GM21390 (cell line): ENCODE results near the gene FXYD1.
"Not testable (repeated sequence)": the region's sequence is repeated elsewhere in the genome, so short reads cannot be mapped to it uniquely, and the experiment has no call there.

ENCODE experiments used
- ATAC-seq: cut with Tn5 transposase; IDR thresholded peaks from one replicate; pipeline ENCODE4 v1.9.1; 2021; ENCODE audit not compliant: unreplicated experiment

The FXYD1 gene

GRCh38 chr19:35138305-35138892 lies at the start of gene FXYD1:
FXYD1 (plus strand) TSS chr19:35138824; CDS start chr19:35140080, 1,256 bp downstream.
- ATAC-seq = no peak

GRCh38 chr19:35089554-35089953 lies 49.1 kb upstream of the FXYD1 start:
- no peak for ATAC-seq

GRCh38 chr19:35090160-35090505 lies 48.5 kb upstream of the FXYD1 start:
- no peak for ATAC-seq

- no peak for ATAC-seq
Observed at GRCh38 chr19:35090506-35091214, 48.0 kb upstream of the FXYD1 start.

- ATAC-seq = no peak
Observed at GRCh38 chr19:35093430-35093829, 45.2 kb upstream of the FXYD1 start.

- no peak for ATAC-seq
Observed at GRCh38 chr19:35093941-35094647, 44.5 kb upstream of the FXYD1 start.

- no peak for ATAC-seq
Observed at GRCh38 chr19:35094656-35095055, 44.0 kb upstream of the FXYD1 start.

GRCh38 chr19:35095667-35096368 lies 42.8 kb upstream of the FXYD1 start:
- ATAC-seq = no peak

- ATAC-seq = no peak
Observed at GRCh38 chr19:35098413-35099049, 40.1 kb upstream of the FXYD1 start.

- ATAC-seq = no peak
Observed at GRCh38 chr19:35099155-35099896, 39.3 kb upstream of the FXYD1 start.

GRCh38 chr19:35099897-35100275 lies 38.7 kb upstream of the FXYD1 start:
- ATAC-seq = no peak

- no peak for ATAC-seq
Observed at GRCh38 chr19:35100588-35101533, 37.8 kb upstream of the FXYD1 start.

- ATAC-seq = not testable (repeated sequence)
Observed at GRCh38 chr19:35101949-35102348, 36.7 kb upstream of the FXYD1 start.

- ATAC-seq = not testable (repeated sequence)
Observed at GRCh38 chr19:35103614-35104013, 35.0 kb upstream of the FXYD1 start.

- no peak for ATAC-seq
Observed at GRCh38 chr19:35104361-35104760, 34.3 kb upstream of the FXYD1 start.

GRCh38 chr19:35105047-35105410 lies 33.6 kb upstream of the FXYD1 start:
- ATAC-seq = no peak

- ATAC-seq = no peak
Observed at GRCh38 chr19:35105411-35106290, 33.0 kb upstream of the FXYD1 start.

GRCh38 chr19:35106291-35106583 lies 32.4 kb upstream of the FXYD1 start:
- no peak for ATAC-seq
